NCI-H2227 (cell line): ENCODE measurements around the gene PI4KA.
"Not testable (repeated sequence)": the region's sequence is repeated elsewhere in the genome, so short reads cannot be mapped to it uniquely, and the experiment has no call there.

Source experiments
- DNase-seq: peaks from one replicate; lab custom pipeline; 2025; ENCODE audit not compliant: unreplicated experiment; lab: John Stamatoyannopoulos, UW

Gene PI4KA

DNA sequence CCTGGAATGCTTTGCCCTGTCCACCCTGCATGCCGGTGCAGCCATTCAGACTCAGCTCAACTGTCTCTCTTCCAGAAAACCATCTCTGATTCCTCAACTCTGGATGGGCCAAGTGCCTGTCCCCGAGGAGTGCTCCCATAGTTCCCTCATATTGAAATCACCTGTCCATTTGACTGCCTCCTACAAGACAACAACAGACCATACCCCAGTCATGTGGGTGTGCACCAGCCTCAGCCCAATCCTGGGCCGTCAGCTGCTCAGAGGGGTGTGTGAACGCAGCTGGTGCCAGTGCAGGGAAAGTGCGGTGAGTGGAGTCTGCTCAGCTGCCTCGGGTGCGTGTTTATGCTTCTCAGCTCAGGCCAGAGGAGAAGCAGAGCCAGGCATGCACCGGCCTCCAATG lies 126.2 kb downstream of the PI4KA start:
- not testable (repeated sequence) for DNase-seq

GRCh38 chr22:20729194-20729593 lies 129.4 kb downstream of the PI4KA start:
- no peak for DNase-seq

DNA sequence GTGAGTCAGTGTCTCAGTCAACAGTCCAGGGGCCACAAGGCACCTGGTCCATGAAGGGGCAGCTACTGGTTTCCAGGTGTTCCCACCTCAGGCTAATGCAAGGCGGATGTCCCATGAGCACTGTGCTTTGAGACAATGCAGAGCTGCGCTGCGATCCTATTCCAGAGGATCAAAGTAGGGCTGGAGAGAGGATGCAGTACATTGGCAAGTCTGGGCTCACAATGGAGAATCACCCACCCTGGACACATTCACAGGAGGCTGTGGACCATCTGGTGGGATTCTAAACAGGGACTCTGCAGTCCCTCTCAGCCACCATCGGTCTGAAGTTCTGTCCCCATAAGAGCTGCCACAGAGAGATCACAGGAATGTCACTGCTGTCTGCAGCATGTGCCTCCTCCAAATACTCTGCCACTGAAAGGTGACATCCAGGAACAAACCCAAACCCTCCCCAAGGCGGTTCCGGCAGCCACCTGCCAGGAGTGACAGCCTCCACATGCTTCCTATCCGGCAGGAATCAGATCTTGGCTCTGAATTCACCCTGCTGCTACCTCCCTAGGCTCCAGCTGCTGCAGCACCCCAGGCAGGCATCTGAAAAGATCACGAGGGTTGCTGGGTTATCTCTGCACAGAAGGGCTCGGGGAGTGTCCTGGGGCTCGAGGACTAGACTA lies 130.0 kb downstream of the PI4KA start:
- no peak for DNase-seq

- DNase-seq = no peak
Observed at GRCh38 chr22:20727118-20728015, 131.2 kb downstream of the PI4KA start.

DNA sequence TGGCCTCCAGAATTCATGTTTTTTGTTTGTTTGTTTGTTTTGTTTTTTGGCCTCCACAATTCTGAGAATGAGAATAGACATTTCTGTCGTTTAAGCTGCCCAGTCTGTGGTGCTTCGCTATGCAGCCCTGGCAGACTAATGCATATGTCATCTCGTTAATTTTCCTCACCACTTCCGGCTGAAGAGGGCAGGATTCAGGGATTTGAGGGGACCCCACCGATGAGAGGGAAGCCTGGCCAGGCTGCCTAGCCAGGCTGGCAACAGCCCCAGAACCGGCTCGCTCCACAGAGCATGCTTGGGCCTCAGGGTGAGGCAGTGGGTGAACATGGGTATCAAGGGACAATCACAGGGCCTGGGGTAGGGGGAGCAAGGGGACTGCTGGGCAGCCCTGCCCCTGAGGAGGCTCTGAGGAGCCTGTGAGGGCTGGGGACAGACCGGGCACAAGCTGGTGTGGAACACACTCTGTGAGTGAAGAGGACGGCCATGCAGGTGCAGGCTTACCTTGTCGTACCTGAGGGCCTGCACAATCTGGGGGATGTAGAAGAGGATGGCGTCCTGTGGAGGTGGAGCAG lies 132.5 kb downstream of the PI4KA start:
- DNase-seq = no peak

DNA sequence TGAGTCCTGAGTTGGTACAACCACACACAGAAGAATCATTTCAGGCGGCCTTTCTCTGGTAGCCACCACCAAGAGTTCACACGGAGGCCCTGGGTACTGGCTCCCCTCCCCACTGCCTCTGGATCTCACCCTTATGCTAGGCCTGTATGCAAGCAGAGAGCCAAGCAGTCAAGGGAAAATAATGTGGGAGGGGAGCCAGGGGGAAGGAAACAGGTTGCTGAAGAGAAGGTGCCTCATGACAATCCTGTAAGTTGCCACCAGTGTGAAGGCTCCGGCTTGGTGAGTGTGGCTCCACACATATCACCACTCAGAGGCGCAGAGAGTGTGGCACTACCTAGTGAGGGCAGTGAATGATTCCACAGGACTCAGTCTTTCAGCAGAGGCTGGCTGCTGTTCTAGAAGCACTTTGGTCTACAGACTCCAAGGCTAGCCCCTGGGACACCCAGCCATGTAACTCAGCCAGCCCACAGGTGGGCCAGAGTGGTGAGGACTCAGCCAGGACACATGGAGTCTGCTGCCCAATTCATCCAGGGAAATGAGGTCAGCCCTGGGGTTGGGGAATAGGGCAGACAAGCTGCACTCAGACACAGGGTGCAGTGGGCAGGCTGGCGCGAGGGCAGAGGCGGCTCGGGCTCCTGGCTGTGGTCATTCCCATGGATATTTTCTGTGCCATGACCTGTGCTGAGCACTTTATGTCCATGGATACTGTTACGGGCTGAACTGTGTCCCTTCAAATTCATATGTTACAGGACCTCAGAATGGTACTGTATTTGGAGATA lies 133.7 kb downstream of the PI4KA start:
- DNase-seq = no peak

DNA sequence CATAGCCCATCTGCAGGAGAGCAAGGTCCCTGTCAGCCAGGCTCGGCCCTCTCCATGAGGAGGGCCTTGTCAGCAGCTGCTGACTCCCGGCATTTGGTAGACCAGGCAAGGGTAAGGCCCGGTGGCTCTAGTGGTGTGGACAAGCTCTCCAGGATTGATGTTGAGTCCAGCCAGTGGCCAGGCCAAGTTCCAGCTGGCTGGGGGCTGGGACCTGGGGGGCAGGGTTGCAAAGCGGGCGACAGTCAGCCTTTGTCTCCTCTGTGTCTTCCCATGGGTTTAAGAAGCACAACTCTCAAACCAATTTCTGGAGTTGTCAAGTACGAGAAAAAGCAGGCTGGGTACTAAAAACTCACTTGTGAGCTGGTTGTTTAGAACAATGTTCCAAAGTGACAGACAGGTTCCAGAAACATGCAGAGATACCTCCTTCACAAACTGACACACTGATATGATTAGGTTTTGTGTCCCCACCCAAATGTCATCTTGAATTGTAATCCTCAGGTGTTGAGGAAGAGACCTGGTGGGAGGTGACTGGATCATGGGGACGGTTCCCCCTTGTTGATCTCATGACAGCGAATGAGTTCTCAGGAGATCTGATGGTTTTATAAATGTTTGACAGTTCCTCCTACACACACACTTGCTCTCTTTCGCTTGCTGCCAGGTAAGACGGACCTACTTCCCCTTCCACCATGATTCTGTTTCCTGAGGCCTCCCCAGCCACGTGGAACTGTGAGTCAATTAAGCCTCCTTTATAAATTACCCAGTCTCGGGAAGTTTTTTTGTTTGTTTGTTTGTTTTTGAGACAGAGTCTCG lies 137.0 kb downstream of the PI4KA start:
- DNase-seq = no peak

DNA sequence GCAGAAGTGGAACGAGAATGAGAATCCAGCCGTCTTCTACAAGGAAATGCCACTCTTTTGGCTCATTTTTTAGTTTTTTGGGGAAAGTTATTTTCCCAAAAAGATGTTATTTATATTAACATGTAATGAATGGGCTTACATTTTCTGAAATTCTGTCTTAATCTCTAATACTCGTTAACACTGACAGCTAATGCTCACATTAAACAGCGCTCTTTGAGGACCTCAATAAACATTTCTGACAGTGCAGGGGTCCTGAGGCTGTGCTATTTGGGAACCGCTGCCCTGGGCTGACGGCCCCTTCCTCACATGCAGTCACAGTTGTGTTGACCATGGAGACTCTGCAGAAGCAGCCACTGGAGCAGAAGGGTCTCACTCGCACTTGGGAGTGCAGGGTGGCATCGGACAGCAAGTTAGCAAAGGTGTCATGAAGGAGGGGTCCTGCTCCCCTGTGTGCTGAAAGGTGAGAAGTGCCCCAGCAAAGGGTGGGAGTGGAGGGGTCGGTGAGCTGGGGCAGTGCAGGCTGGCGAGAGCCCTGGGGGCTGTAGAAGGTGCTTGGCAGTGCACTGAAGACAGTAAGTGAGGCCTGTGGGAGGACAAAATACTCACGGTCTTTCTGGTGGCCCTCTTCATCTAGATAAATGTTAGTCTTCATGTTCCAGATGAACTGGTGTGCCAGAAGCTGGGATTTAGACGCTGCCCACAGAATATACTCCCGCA lies 137.8 kb downstream of the PI4KA start:
- no peak for DNase-seq

GRCh38 chr22:20718727-20719126 lies 139.9 kb downstream of the PI4KA start:
- DNase-seq = not testable (repeated sequence)

DNA sequence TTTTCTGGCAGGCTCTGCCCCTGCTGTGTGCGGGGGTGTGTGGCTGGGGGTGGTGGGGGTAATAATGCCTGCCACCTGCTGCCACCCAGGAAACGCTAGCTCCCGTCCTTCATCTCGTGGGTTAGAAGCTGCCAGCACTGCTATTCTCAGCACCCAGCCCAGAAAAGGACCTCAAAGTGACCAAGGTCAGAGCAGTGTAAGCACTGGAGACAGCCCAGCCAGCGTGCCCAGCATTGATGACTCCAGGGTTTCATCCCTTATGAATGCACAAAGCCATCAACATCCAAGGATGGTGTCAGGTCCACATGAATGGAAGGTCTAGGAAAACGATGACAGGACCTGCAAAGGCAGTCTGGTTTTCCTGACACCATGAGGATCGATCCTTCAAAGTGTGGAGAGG lies 140.6 kb downstream of the PI4KA start:
- DNase-seq = not testable (repeated sequence)

- not testable (repeated sequence) for DNase-seq
Observed at GRCh38 chr22:20717213-20717866, 141.3 kb downstream of the PI4KA start.

DNA sequence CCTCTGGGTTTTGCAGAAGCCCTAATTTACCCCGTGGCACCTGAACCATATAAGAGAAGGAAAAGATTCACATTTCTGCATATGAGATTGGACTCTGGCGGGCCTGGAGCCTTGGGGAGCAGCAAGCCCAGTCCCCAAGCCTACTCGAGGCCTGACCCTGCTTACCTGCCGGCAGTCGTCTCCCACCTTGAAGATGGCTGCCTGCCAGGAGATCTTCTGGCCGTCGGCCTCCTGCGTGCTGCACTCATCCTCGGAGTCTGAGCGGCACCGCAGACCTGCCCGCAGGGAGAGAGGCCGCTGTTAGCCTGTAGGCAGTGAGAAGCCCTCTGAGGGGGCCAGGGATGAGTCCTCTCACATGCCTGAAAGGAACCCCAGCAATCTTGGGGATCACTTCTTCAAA lies 145.5 kb downstream of the PI4KA start:
- not testable (repeated sequence) for DNase-seq

GRCh38 chr22:20709966-20710365 lies 148.6 kb downstream of the PI4KA start:
- not testable (repeated sequence) for DNase-seq

DNA sequence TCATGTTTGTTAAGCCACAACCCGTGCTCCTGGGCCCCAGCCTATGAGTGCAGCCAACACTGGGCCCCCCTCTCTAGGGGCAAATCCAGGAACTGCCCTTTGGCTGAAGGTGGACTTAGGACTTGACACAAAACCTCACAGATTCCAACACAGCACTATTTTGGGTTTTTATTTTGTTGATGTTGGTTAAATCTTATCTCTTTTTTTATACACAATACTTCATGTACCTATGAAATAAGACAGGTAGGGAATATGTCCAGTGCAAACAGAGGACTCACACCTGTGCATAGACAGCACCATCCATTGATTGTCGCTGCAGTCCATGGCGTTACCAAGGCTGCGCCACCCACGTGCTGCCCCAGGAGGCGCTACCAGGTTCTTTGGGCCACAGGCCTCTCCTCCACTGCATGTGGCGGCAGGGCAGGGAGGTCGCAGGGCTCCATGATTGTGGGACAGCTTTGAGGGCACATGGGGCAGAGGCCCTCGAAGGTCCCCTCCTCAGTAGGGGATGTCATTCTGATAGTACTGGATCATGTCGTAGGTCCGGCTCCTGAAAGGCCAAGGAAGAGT lies 151.0 kb downstream of the PI4KA start:
- DNase-seq = not testable (repeated sequence)

DNA sequence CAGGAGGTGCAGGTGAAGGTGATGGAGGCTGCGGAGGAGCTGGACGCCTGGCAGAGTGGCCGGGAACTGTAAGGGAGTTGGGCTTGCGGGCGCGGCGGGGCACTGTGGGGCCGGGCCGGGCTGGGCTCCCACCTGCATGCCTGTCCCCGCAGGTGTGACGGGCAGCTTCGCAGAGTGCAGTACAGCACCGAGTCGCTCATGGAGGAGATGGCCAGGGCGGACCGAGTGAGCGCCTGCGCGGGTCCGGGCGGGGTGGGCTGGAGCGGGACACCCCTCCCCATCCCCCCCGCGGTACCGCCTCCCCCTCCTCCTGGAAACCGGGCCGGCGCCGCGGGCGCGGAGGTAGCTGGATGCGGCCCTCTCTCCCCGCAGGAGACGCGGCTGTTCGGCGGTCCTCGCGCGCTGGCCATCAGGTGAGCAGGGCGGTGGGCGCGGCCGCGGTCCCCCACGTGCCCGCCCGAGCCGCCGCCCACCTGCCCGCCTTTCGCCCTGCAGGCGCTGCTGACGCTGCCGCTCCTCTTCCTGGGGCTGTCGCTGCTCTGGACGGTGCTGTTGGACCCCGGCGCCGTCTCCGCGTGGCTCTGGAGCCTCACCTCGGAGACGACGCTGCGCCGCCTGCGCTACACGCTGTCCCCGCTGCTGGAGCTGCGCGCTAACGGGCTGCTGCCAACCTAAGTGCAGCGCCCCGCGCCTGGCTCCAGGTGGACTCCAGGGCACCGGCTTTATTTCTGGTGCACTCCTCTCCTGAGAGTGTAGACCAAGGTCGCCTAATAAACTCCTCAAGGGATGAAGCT lies 154.6 kb downstream of the PI4KA start:
- peak; percentile 62 for DNase-seq

DNA sequence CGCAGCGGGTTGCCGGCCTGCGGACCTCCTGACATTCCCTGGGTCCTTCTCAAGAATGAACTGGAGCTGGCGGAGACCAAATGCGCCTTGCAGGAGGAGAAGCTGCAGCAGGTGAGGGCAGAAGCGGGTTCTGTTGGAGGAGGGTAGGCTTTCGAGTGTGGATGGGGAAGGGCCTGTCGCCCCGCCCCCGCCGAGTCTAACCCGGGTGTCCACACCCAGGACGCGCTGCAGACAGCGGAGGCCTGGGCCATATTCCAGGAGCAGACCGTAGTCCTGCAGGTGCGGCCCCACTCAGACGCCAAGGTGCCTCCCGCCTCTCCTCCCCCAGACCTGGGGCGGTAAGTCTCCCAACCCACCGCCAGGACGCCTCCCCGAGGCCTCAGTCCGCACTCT lies 155.2 kb downstream of the PI4KA start:
- DNase-seq = not testable (repeated sequence)

GRCh38 chr22:20702546-20703413 lies 155.8 kb downstream of the PI4KA start:
- peak; percentile 93 for DNase-seq
